CD4-positive, alpha-beta T cell treated with Interferon gamma for 1 hour (primary cell): ENCODE data around the gene LGALS1.

ENCODE experiments used
- DNase-seq: peaks from one replicate; pipeline ENCODE4 v3.0.0-alpha.2; 2020

LGALS1 gene

GRCh38 chr22:37664249-37665101, 11.0 kb upstream of the LGALS1 start:
- DNase-seq = no peak

DNA sequence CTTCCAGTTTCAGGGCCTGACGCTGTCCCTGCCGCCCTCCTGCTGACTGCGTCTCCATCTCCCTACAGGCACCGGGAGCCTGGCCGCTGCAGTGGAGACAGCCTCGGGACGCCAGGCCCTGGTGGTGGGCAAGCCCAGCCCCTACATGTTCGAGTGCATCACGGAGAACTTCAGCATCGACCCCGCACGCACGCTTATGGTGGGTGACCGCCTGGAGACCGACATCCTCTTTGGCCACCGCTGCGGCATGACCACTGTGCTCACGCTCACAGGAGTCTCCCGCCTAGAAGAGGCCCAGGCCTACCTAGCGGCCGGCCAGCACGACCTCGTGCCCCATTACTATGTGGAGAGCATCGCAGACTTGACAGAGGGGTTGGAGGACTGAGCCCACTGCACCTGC, 9.9 kb upstream of the LGALS1 start:
- no peak for DNase-seq

DNA sequence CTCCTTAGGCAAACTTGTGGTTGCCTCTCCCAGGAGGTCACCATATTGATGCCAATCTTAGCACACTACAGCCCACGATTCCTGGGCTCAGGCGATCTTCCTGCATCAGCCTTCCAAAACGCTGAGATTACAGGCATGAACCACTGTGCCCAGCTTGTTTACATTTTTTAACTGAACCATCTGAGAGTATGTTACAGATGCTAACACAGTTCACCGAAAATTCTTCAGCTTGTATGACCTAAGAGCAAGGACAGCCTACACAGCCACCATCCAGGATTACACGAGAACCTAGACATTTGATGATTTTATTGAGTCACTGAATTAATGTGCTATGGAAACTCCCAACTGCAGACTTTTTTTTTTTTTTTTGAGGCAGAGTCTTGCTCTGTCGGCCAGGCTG, 5.8 kb upstream of the LGALS1 start:
- no peak for DNase-seq

- no peak for DNase-seq
These were observed 3.1 kb upstream of the LGALS1 start for GRCh38 chr22:37672206-37672919.

GRCh38 chr22:37672920-37673455, 2.4 kb upstream of the LGALS1 start:
- DNase-seq = no peak

GRCh38 chr22:37674248-37674647, 1.2 kb upstream of the LGALS1 start:
- no peak for DNase-seq

- peak; percentile 19 for DNase-seq
These were observed 697 bp downstream of the LGALS1 start for GRCh38 chr22:37675930-37676735.

GRCh38 chr22:37676736-37677492, 1.5 kb downstream of the LGALS1 start:
- DNase-seq = peak; percentile 94

- DNase-seq = no peak
These were observed 2.1 kb downstream of the LGALS1 start for GRCh38 chr22:37677493-37677974.

GRCh38 chr22:37678372-37678771, 2.9 kb downstream of the LGALS1 start:
- DNase-seq = no peak

DNA sequence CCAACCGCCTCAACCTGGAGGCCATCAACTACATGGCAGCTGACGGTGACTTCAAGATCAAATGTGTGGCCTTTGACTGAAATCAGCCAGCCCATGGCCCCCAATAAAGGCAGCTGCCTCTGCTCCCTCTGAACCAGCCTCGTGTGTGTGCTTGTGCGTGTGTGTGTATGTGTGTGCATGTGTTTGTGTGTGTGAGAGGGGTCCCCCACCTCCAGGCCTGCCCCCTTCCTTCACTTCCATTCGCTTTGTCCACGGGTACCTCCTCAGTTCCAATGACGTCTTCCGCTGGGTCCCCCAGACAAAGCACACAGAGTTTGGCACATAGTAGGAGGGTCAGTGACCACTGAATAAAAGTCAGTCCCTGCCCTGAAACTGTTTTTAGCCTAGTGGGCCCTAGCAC, 4.2 kb downstream of the LGALS1 start:
- DNase-seq = no peak

DNA sequence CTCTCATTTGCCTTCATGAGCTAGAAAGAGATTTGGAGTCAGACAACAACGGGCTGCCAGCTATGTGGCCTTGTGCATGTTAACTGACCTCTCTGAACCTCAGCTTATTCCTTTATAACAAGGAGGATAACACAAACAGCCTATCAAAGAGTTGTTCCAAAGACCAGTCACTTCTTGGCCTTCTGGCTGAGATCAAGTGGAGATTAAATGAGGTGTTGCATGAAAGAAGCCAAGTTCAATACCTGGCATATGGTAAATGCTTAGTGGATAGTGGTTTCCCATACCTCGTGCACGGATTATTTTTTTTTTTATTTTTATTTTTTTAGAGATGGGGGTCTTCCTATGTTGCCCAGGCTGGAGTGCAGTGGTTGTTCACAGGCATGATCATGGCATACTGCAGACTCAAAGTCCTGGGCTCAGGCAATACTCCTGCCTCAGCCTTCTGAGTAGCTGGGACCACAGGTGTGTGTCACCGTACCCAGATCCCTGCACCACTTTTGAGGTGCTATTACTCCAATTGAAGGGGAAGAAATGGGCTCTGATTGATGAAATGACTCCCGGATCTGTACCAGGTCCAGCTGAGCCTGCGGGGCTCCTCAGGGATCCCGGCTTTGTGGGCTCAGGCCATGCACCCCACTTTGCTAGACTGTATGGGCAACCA, 4.9 kb downstream of the LGALS1 start:
- no peak for DNase-seq

DNA sequence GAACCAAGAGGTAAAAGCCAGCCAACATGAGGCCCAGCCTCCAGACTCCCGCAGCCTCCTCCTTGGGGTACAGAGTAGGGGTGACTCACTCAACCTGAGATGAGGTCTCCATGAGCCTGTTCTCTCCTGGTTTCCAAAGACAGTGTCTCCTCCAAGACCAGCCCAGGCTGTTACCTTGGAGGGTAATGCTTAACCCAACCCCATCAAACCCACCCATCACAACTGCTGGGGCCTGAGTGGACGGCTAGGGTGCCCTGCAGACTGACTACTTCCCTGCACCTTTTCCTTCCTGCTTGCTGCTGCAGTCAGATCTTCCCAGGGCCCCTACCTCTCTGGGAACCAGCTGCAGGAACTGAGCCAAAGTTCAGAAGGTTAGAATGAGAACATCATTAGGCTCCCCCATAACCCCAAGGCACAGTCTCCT, 5.6 kb downstream of the LGALS1 start:
- DNase-seq = no peak

DNA sequence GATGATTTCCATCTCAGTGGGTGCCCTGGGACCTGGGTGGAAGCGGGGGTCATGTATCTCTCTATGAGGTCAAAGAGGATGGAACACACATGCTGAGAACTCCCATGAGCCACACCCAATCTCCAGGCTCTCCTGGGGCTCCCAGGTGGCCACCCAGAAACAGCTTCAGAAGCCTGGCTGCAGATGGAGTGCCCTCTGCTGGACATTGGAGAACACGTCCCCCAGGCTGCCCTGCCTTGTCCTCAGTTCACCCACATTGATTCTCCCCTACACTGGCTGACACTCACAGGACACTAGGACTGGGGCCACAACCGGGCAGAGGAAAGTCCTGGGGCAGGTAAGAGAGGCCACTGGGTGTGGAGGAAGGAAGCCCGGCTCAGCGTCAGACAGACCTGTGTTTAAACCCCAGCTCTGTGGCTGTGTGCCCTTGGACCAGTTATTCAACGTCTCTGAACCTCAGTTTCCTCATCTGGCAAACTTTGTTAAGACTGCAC, 6.2 kb downstream of the LGALS1 start:
- DNase-seq = peak; percentile 73

GRCh38 chr22:37684803-37685615, 9.6 kb downstream of the LGALS1 start:
- DNase-seq = no peak

GRCh38 chr22:37686002-37686982, 10.9 kb downstream of the LGALS1 start, which contains the start of gene NOL12:
NOL12 (plus strand) TSS chr22:37686343; CDS start chr22:37686393, 50 bp downstream.
- peak; percentile 77 for DNase-seq

DNA sequence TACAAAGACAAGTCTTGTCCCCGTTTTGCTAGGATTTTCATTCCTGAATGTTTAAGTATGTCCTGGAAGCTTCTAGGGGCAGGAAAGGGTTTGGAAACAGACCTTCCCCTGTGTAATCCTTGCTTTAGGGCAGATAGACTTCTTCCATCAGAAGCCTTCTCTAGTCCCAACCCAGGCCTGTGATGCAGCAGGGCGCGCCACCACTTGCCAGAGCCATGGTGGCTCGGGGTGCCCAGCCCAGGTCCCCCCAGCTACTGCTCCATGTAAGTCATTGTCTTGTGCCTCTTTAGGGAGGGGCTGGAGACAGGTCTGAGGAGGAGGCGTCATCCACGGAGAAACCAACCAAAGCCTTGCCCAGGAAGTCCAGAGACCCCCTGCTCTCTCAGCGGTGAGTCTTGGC, 15.0 kb downstream of the LGALS1 start:
- DNase-seq = no peak

DNA sequence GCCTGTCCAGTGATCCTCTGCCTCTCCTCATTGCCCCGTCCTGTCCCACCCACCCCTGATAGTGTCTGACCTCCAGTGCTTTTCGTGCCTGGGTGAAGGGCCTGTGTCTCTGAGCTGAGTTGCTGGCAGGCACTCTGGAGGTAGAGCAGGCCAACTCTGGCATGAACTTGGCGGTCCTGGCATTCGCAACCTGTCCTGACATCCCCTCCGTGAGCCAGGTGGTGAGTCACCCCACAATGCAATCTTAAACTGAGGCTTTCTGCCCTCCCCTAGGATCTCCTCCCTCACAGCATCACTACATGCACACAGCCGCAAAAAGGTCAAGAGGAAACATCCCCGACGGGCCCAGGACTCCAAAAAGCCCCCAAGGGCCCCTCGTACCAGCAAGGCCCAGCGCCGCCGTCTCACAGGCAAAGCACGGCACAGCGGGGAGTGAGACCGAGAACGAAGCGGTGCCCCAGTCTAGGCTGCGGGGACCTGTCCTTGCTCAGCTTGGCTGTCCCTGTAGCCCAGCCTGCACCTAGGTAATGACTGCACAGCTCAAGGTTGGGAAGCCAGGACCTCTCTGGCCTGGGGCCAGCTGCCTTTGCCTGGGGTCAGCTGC, 15.6 kb downstream of the LGALS1 start:
- DNase-seq = no peak
